Measurements from ENCODE around the gene HS3ST1.
"Not testable (repeated sequence)": the region's sequence is repeated elsewhere in the genome, so short reads cannot be mapped to it uniquely, and the experiment has no call there.

HS3ST1 gene

GRCh38 chr4:11409632-11410031 lies 19.1 kb downstream of the HS3ST1 start:
- H3K27me3 ChIP-seq (ENCODE audit: control insufficient read depth in 5 of 5, insufficient read depth in 4 of 5, low read length in 5 of 5): no peaks in the 10 kb centered on the region
- H3K4me3 ChIP-seq (ENCODE audit: low read depth in 1 of 5, low read length in 5 of 5): no peak overlapping the region
- no peaks in the 10 kb centered on the region for H3K36me3 ChIP-seq (ENCODE audit: control insufficient read depth in 5 of 5, insufficient read depth in 5 of 5, low read length in 5 of 5)
- H3K9me3 ChIP-seq (ENCODE audit: control insufficient read depth in 5 of 5, low read length in 5 of 5): no peaks in the 10 kb centered on the region
- no peaks in the 10 kb centered on the region for H3K4me1 ChIP-seq (ENCODE audit: control insufficient read depth in 5 of 5, insufficient read depth in 5 of 5, low read length in 5 of 5)
- no peak overlapping the region for H3K9ac ChIP-seq (ENCODE audit: low read length in 5 of 5)
- H3K27ac ChIP-seq (ENCODE audit: low read depth, low read length): no peak overlapping the region

DNA sequence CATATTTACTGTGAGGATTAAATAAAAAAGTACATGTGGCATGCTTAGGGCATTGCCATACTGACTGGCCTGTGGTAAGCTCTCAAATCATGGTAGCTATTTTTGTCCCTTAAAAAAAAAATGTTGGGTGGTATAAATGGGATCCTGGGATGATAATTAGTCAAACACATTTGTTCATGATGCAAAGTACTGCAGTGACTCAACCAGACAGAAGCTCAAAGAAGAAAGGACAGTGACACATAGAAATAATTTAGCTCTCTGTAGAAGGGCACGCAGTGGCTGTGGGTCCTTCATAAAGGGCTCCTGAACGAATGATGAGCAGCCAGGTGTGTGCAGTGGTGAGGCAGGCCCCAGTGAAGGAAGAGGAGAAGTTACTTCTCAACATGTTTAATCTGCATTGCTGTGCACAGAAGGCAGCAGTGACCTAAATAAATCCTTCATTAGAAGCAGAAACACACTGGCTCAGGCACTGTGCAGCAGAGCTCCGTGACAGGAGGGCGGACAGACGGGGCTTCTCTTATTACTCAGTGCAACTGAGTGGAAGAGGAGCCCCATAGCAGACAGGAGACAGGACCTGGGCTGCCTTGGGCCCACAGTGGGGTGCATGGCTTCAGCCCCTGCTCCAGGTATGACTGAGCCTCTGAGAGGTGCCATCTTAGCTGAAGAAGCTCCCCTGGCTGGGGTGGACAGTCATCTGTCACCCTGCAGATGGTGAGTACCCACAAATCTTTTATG lies 20.3 kb downstream of the HS3ST1 start:
- Histone ChIP-seq H3K4me1 (ENCODE audit: control insufficient read depth in 5 of 5, insufficient read depth in 5 of 5, low read length in 5 of 5) (no peaks in the 10 kb centered on the region), H3K9me3 (ENCODE audit: control insufficient read depth in 5 of 5, low read length in 5 of 5) (no peaks in the 10 kb centered on the region)

GRCh38 chr4:11407551-11407950 lies 21.1 kb downstream of the HS3ST1 start:
- no peaks in the 10 kb centered on the region for H3K9me3 ChIP-seq (ENCODE audit: control insufficient read depth in 5 of 5, low read length in 5 of 5)
- H3K27ac ChIP-seq (ENCODE audit: low read depth, low read length): no peak overlapping the region
- H3K36me3 ChIP-seq (ENCODE audit: control insufficient read depth in 5 of 5, insufficient read depth in 5 of 5, low read length in 5 of 5): no peaks in the 10 kb centered on the region
- H3K4me1 ChIP-seq (ENCODE audit: control insufficient read depth in 5 of 5, insufficient read depth in 5 of 5, low read length in 5 of 5): no peaks in the 10 kb centered on the region
- H3K4me3 ChIP-seq (ENCODE audit: low read depth in 1 of 5, low read length in 5 of 5): no peak overlapping the region
- H3K27me3 ChIP-seq (ENCODE audit: control insufficient read depth in 5 of 5, insufficient read depth in 4 of 5, low read length in 5 of 5): no peaks in the 10 kb centered on the region
- no peak overlapping the region for H3K9ac ChIP-seq (ENCODE audit: low read length in 5 of 5)

More for the DNA sequence above, 20.3 kb downstream of the HS3ST1 start:
- Histone ChIP-seq H3K27ac (ENCODE audit: low read depth, low read length) (no peak overlapping the region), H3K27me3 (ENCODE audit: control insufficient read depth in 5 of 5, insufficient read depth in 4 of 5, low read length in 5 of 5) (no peaks in the 10 kb centered on the region), H3K9ac (ENCODE audit: low read length in 5 of 5) (no peak overlapping the region), H3K4me3 (ENCODE audit: low read depth in 1 of 5, low read length in 5 of 5) (no peak overlapping the region), H3K36me3 (ENCODE audit: control insufficient read depth in 5 of 5, insufficient read depth in 5 of 5, low read length in 5 of 5) (no peaks in the 10 kb centered on the region)

- Histone ChIP-seq H3K4me1 (ENCODE audit: control insufficient read depth in 5 of 5, insufficient read depth in 5 of 5, low read length in 5 of 5) (peaks cover 0 to 4% (median 2%) of the 10 kb centered on the region in 5 donors), H3K36me3 (ENCODE audit: control insufficient read depth in 5 of 5, insufficient read depth in 5 of 5, low read length in 5 of 5) (peaks cover 0 to 3% (median under 1%) of the 10 kb centered on the region in 5 donors), H3K4me3 (ENCODE audit: low read depth in 1 of 5, low read length in 5 of 5) (no peak overlapping the region)
These were observed 24.3 kb downstream of the HS3ST1 start for GRCh38 chr4:11404431-11404830.

DNA sequence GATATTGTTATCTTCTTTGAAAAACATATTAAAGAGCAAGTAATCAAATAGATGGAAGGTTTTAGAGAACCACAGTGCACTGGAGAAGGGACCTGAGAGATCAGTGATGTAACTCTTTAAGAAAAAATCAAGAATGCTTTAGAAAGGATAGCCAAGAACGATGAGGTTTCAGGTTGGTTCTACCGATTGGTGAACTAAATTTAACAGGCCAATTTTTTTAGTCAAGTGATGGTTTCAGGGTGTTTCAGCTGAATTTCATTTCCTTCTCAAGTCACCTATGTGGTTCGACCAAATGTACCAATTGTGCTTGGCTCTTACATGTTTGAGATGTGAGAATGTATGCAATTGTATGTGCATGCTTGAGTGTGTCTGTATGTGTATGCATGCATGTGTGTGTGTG lies 26.5 kb downstream of the HS3ST1 start:
- Histone ChIP-seq H3K27ac (ENCODE audit: low read depth, low read length) (no peak overlapping the region), H3K9me3 (ENCODE audit: control insufficient read depth in 5 of 5, low read length in 5 of 5) (peaks cover 0 to 9% (median 2%) of the 10 kb centered on the region in 5 donors), H3K4me3 (ENCODE audit: low read depth in 1 of 5, low read length in 5 of 5) (no peak overlapping the region)

More at GRCh38 chr4:11404431-11404830, 24.3 kb downstream of the HS3ST1 start:
- H3K9ac ChIP-seq (ENCODE audit: low read length in 5 of 5): no peak overlapping the region
- H3K27me3 ChIP-seq (ENCODE audit: control insufficient read depth in 5 of 5, insufficient read depth in 4 of 5, low read length in 5 of 5): no peaks in the 10 kb centered on the region
- H3K9me3 ChIP-seq (ENCODE audit: control insufficient read depth in 5 of 5, low read length in 5 of 5): peaks cover 0 to 7% (median 2%) of the 10 kb centered on the region in 5 donors
- no peak overlapping the region for H3K27ac ChIP-seq (ENCODE audit: low read depth, low read length)

GRCh38 chr4:11399461-11399971 lies 29.2 kb downstream of the HS3ST1 start:
- Histone ChIP-seq H3K4me1 (ENCODE audit: control insufficient read depth in 5 of 5, insufficient read depth in 5 of 5, low read length in 5 of 5) (peaks cover 2 to 16% (median 10%) of the 10 kb centered on the region in 5 donors), H3K27ac (ENCODE audit: low read depth, low read length) (no peak overlapping the region), H3K4me3 (ENCODE audit: low read depth in 1 of 5, low read length in 5 of 5) (no peak overlapping the region), H3K9me3 (ENCODE audit: control insufficient read depth in 5 of 5, low read length in 5 of 5) (peaks cover 0 to 9% (median 2%) of the 10 kb centered on the region in 5 donors), H3K36me3 (ENCODE audit: control insufficient read depth in 5 of 5, insufficient read depth in 5 of 5, low read length in 5 of 5) (peaks cover 0 to 7% (median 2%) of the 10 kb centered on the region in 5 donors), H3K9ac (ENCODE audit: low read length in 5 of 5) (no peak overlapping the region), H3K27me3 (ENCODE audit: control insufficient read depth in 5 of 5, insufficient read depth in 4 of 5, low read length in 5 of 5) (no peaks in the 10 kb centered on the region)

More for the DNA sequence above, 26.5 kb downstream of the HS3ST1 start:
- Histone ChIP-seq H3K36me3 (ENCODE audit: control insufficient read depth in 5 of 5, insufficient read depth in 5 of 5, low read length in 5 of 5) (peaks cover 0 to 7% (median 2%) of the 10 kb centered on the region in 5 donors), H3K27me3 (ENCODE audit: control insufficient read depth in 5 of 5, insufficient read depth in 4 of 5, low read length in 5 of 5) (no peaks in the 10 kb centered on the region), H3K4me1 (ENCODE audit: control insufficient read depth in 5 of 5, insufficient read depth in 5 of 5, low read length in 5 of 5) (peaks cover 2 to 16% (median 10%) of the 10 kb centered on the region in 5 donors), H3K9ac (ENCODE audit: low read length in 5 of 5) (no peak overlapping the region)

GRCh38 chr4:11397819-11398610 lies 30.7 kb downstream of the HS3ST1 start:
- Histone ChIP-seq H3K9ac (ENCODE audit: low read length in 5 of 5) (no peak overlapping the region), H3K9me3 (ENCODE audit: control insufficient read depth in 5 of 5, low read length in 5 of 5) (peaks cover 0 to 9% (median 2%) of the 10 kb centered on the region in 5 donors), H3K27me3 (ENCODE audit: control insufficient read depth in 5 of 5, insufficient read depth in 4 of 5, low read length in 5 of 5) (no peaks in the 10 kb centered on the region), H3K4me1 (ENCODE audit: control insufficient read depth in 5 of 5, insufficient read depth in 5 of 5, low read length in 5 of 5) (peaks cover 2 to 16% (median 10%) of the 10 kb centered on the region in 5 donors), H3K27ac (ENCODE audit: low read depth, low read length) (no peak overlapping the region), H3K4me3 (ENCODE audit: low read depth in 1 of 5, low read length in 5 of 5) (no peak overlapping the region), H3K36me3 (ENCODE audit: control insufficient read depth in 5 of 5, insufficient read depth in 5 of 5, low read length in 5 of 5) (peaks cover 0 to 7% (median 2%) of the 10 kb centered on the region in 5 donors)

DNA sequence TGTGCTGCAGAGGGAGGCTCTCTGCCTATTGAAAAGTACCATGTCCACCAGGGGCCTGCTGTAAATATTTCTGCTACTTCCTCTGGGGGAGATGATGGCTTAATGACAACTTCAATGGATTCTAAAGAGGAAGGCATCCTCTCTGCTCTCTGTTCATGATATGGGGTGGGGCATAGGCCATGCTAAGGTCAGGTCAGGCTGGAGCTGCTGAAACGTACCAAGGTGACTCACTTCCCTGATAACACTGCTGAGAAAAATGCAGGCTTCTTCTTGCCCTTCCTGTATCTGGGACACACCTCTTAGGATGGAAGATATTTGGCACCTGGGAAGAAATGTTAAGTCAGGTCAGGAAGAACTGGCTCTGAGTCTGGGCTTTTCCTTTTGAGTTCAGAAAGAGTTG lies 31.5 kb downstream of the HS3ST1 start:
- Histone ChIP-seq H3K27me3 (ENCODE audit: control insufficient read depth in 5 of 5, insufficient read depth in 4 of 5, low read length in 5 of 5) (no peaks in the 10 kb centered on the region), H3K9me3 (ENCODE audit: control insufficient read depth in 5 of 5, low read length in 5 of 5) (peaks cover 0 to 9% (median 2%) of the 10 kb centered on the region in 5 donors), H3K4me3 (ENCODE audit: low read depth in 1 of 5, low read length in 5 of 5) (no peak overlapping the region), H3K4me1 (ENCODE audit: control insufficient read depth in 5 of 5, insufficient read depth in 5 of 5, low read length in 5 of 5) (peaks cover 2 to 16% (median 10%) of the 10 kb centered on the region in 5 donors), H3K9ac (ENCODE audit: low read length in 5 of 5) (no peak overlapping the region), H3K36me3 (ENCODE audit: control insufficient read depth in 5 of 5, insufficient read depth in 5 of 5, low read length in 5 of 5) (peaks cover 0 to 7% (median 2%) of the 10 kb centered on the region in 5 donors), H3K27ac (ENCODE audit: low read depth, low read length) (no peak overlapping the region)

DNA sequence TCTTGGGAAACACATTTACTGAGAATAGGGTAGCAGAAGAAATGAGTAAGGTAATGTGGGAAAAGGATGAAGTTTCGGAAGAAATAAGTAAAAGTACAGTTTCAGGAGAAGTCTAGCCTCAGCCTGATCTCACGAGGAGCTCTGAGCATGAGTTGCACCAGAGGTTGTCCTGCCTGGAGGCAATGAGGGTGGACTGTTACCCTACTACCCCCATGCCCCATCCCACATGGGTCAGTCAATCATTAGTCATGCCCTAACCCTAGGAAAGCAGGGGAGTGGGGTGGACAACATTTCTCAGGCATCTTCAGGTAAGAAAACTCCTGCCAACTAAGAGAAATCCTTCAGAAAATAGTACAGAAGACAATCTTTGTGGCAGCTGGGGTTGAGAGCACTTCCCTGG lies 35.1 kb downstream of the HS3ST1 start:
- Histone ChIP-seq H3K9me3 (ENCODE audit: control insufficient read depth in 5 of 5, low read length in 5 of 5) (no peaks in the 10 kb centered on the region), H3K4me3 (ENCODE audit: low read depth in 1 of 5, low read length in 5 of 5) (no peak overlapping the region), H3K27ac (ENCODE audit: low read depth, low read length) (no peak overlapping the region), H3K9ac (ENCODE audit: low read length in 5 of 5) (no peak overlapping the region), H3K4me1 (ENCODE audit: control insufficient read depth in 5 of 5, insufficient read depth in 5 of 5, low read length in 5 of 5) (peaks cover 2 to 9% (median 8%) of the 10 kb centered on the region in 5 donors), H3K36me3 (ENCODE audit: control insufficient read depth in 5 of 5, insufficient read depth in 5 of 5, low read length in 5 of 5) (no peaks in the 10 kb centered on the region), H3K27me3 (ENCODE audit: control insufficient read depth in 5 of 5, insufficient read depth in 4 of 5, low read length in 5 of 5) (no peaks in the 10 kb centered on the region)

DNA sequence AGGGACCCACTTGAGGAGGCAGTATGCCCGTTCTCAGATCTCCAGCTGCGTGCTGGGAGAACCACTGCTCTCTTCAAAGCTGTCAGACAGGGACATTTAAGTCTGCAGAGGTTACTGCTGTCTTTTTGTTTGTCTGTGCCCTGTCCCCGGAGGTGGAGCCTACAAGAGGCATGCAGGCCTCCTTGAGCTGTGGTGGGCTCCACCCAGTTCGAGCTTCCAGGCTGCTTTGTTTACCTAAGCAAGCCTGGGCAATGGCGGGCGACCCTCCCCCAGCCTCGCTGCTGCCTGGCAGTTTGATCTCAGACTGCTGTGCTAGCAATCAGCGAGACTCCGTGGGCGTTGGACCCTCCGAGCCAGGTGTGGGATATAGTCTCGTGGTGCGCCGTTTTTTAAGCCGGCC lies 44.6 kb downstream of the HS3ST1 start:
- not testable (repeated sequence) for H3K4me1 ChIP-seq (ENCODE audit: control insufficient read depth in 5 of 5, insufficient read depth in 5 of 5, low read length in 5 of 5); H3K27me3 ChIP-seq (ENCODE audit: control insufficient read depth in 5 of 5, insufficient read depth in 4 of 5, low read length in 5 of 5); H3K4me3 ChIP-seq (ENCODE audit: low read depth in 1 of 5, low read length in 5 of 5); H3K36me3 ChIP-seq (ENCODE audit: control insufficient read depth in 5 of 5, insufficient read depth in 5 of 5, low read length in 5 of 5); H3K9me3 ChIP-seq (ENCODE audit: control insufficient read depth in 5 of 5, low read length in 5 of 5); H3K9ac ChIP-seq (ENCODE audit: low read length in 5 of 5); H3K27ac ChIP-seq (ENCODE audit: low read depth, low read length)

Measured in subcutaneous abdominal adipose tissue (tissue), 5 donors.